HEK293 (cell line): ENCODE measurements around the gene WDR70.

Experiments used
- OVOL3 ChIP-seq: fragments of 450-650 bp; formaldehyde crosslinking; IDR thresholded peaks from 2 replicates; pipeline ENCODE4 v1.5.1; 2016; ENCODE audit warnings: missing biosample characterization, missing genetic modification characterization
- PRDM10 ChIP-seq: fragments of 450-650 bp; formaldehyde crosslinking; IDR thresholded peaks from 2 replicates; pipeline ENCODE4 v1.5.1; 2016; ENCODE audit warnings: missing biosample characterization, missing genetic modification characterization
- REST ChIP-seq: fragments of 450-650 bp; formaldehyde crosslinking; IDR thresholded peaks from 2 replicates; pipeline ENCODE4 v1.5.1; 2016; ENCODE audit warnings: missing biosample characterization, missing genetic modification characterization
- ZNF223 ChIP-seq: fragments of 450-650 bp; formaldehyde crosslinking; IDR thresholded peaks from 2 replicates; pipeline ENCODE4 v1.5.1; 2016; ENCODE audit warnings: missing biosample characterization, missing genetic modification characterization
- ZNF292 ChIP-seq: fragments of 450-650 bp; formaldehyde crosslinking; IDR thresholded peaks from 2 replicates; pipeline ENCODE4 v1.5.1; 2016; ENCODE audit warnings: low read depth, missing biosample characterization, missing genetic modification characterization, borderline replicate concordance
- ZNF335 ChIP-seq: fragments of 450-650 bp; formaldehyde crosslinking; conservative IDR thresholded peaks from 2 replicates; pipeline ENCODE4 v1.5.1; 2016; ENCODE audit warnings: missing biosample characterization, missing genetic modification characterization
- ZNF394 ChIP-seq: fragments of 450-650 bp; formaldehyde crosslinking; IDR thresholded peaks from 2 replicates; pipeline ENCODE4 v1.5.1; 2016; ENCODE audit warnings: missing biosample characterization, missing genetic modification characterization, mild to moderate bottlenecking, moderate library complexity, borderline replicate concordance
- ZNF544 ChIP-seq: fragments of 450-650 bp; formaldehyde crosslinking; IDR thresholded peaks from 2 replicates; pipeline ENCODE4 v1.5.0; 2017; ENCODE audit warnings: missing biosample characterization, missing genetic modification characterization
- TF ChIP-seq, protein P1 (sequence below): fragments of 450-650 bp; formaldehyde crosslinking; IDR thresholded peaks from 2 replicates; pipeline ENCODE4 v1.5.1; 2016; ENCODE audit warnings: missing biosample characterization, missing genetic modification characterization

DNA sequence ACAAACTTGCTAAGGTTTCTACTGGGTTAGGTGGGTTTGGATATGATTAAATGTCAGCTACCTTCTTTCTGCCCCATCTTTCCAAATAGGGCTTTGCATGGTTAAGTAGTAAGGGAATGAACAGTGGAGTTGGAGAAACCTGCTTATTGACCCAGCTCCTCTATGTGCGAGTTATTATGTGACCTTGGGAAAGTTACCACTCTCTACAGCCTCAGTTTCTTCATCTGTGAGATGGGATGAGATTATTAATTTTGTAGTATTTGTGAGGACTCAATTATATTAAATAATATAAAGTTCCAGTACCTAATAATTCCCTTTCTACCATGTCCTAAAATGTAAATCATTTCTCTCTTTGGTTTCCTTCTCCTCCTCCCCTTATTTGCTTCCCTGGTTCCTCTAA is 337.3 kb downstream of the WDR70 start:
- no peak for TF ChIP-seq OVOL3 (tag by site-specific recombination)
- TF ChIP-seq, protein P1, sequence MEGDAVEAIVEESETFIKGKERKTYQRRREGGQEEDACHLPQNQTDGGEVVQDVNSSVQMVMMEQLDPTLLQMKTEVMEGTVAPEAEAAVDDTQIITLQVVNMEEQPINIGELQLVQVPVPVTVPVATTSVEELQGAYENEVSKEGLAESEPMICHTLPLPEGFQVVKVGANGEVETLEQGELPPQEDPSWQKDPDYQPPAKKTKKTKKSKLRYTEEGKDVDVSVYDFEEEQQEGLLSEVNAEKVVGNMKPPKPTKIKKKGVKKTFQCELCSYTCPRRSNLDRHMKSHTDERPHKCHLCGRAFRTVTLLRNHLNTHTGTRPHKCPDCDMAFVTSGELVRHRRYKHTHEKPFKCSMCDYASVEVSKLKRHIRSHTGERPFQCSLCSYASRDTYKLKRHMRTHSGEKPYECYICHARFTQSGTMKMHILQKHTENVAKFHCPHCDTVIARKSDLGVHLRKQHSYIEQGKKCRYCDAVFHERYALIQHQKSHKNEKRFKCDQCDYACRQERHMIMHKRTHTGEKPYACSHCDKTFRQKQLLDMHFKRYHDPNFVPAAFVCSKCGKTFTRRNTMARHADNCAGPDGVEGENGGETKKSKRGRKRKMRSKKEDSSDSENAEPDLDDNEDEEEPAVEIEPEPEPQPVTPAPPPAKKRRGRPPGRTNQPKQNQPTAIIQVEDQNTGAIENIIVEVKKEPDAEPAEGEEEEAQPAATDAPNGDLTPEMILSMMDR (tag by site-specific recombination): no peak
- TF ChIP-seq REST (tag by site-specific recombination): no peak
- no peak for TF ChIP-seq ZNF544
- TF ChIP-seq ZNF223: no peak
- no peak for TF ChIP-seq PRDM10
- TF ChIP-seq ZNF394 (tag by site-specific recombination): no peak
- no peak for TF ChIP-seq ZNF335 (tag by site-specific recombination)
- TF ChIP-seq ZNF292 (tag by site-specific recombination): no peak
